Measurements from ENCODE around the gene SLC11A2. TPM values are rescaled to one million over a fixed set of nuclear protein-coding genes. Genes with fewer than 3 reads are reported as not detected.

Gene SLC11A2
- total and polyA plus RNA-seq, 2 of the 13 experiments (the other 11 are each of a cell fraction or from before 2014, with no cell fraction given) = 71.7 to 77.0 TPM

GRCh38 chr12:50934981-50935807 is 91.0 kb downstream of the SLC11A2 start (continued):
- no peak for TF ChIP-seq ZNF280B (CRISPR knock-in tag; IDR thresholded peaks at IDR 0.05; ENCODE audit: borderline replicate concordance)
- peak; percentile 78 for TF ChIP-seq NR2F2 (IDR thresholded peaks at IDR 0.05; ENCODE audit: borderline replicate concordance, low read depth)
- TF ChIP-seq ASH2L (IDR thresholded peaks at IDR 0.05; ENCODE audit: insufficient read length, low read depth, low read length) = peak; percentile 92
- peak; percentile 90 for TF ChIP-seq NR2F6 (IDR thresholded peaks at IDR 0.05)
- peak; percentile 79 for TF ChIP-seq NR2F6 (CRISPR knock-in tag; IDR thresholded peaks at IDR 0.05)
- no peak for TF ChIP-seq FOXA1 (IDR thresholded peaks at IDR 0.05)
- peak; percentile 80 for TF ChIP-seq FOXA1 (CRISPR knock-in tag; IDR thresholded peaks at IDR 0.05)
- no peak for TF ChIP-seq ZNF17 (CRISPR knock-in tag; IDR thresholded peaks at IDR 0.05)
- no peak for TF ChIP-seq ZFP82 (CRISPR knock-in tag; IDR thresholded peaks at IDR 0.05; ENCODE audit: borderline replicate concordance)
- no peak for TF ChIP-seq ETV6 (CRISPR knock-in tag; conservative IDR thresholded peaks at IDR 0.05)
- TF ChIP-seq ZBTB1 (CRISPR knock-in tag; IDR thresholded peaks at IDR 0.05; ENCODE audit: borderline replicate concordance) = no peak
- TF ChIP-seq HNF4G (IDR thresholded peaks at IDR 0.05; ENCODE audit: borderline replicate concordance, low read depth, low read length) = peak; percentile 74
- TF ChIP-seq HNF4G (CRISPR knock-in tag; IDR thresholded peaks at IDR 0.05; ENCODE audit: borderline replicate concordance, low read depth) = no peak
- no peak for TF ChIP-seq RELA (CRISPR knock-in tag; IDR thresholded peaks at IDR 0.05)
- no peak for TF ChIP-seq ZNF501 (CRISPR knock-in tag; IDR thresholded peaks at IDR 0.05)
- no peak for TF ChIP-seq ZNF484 (CRISPR knock-in tag; IDR thresholded peaks at IDR 0.05; ENCODE audit: borderline replicate concordance, low read depth)

Measured in HepG2 (cell line).